ENCODE data around the gene SHROOM3. TPM values are rescaled to one million over a fixed set of nuclear protein-coding genes. Genes with fewer than 3 reads are reported as not detected.
"Not testable (repeated sequence)": the region's sequence is repeated elsewhere in the genome, so short reads cannot be mapped to it uniquely, and the experiment has no call there.

Gene SHROOM3
- total RNA-seq, 2 experiments from 2014 or later = not detected

- Mint-ChIP-seq H3K36me3 (ENCODE audit: low read depth) (no peaks in the 10 kb centered on the region), H3K4me3 (no peak overlapping the region), H3K4me1 (ENCODE audit: low read depth) (no peaks in the 10 kb centered on the region), H3K27ac (no peak overlapping the region), H3K27me3 (peaks cover 8% of the 10 kb centered on the region), H3K9me3 (no peaks in the 10 kb centered on the region)
- no peak for DNase-seq
- ATAC-seq (ENCODE audit: poor library complexity) = no peak
- Histone ChIP-seq H3K36me3 (ENCODE audit: insufficient read depth, low read length) (no peaks in the 10 kb centered on the region), H3K4me1 (ENCODE audit: insufficient read depth, low read length) (no peaks in the 10 kb centered on the region), H3K4me3 (ENCODE audit: low read length) (no peak overlapping the region), H3K27ac (ENCODE audit: low read depth in 1 of 2, low read length in 2 of 2) (no peak overlapping the region), H3K9me3 (ENCODE audit: control insufficient read depth in 1 of 2, insufficient read depth in 1 of 2, low read length in 2 of 2) (no peaks in the 10 kb centered on the region), H3K27me3 (ENCODE audit: control insufficient read depth in 1 of 2, insufficient read depth in 2 of 2, low read length in 2 of 2) (peaks cover 0 to 3% of the 10 kb centered on the region in 2 experiments)
- TF ChIP-seq CTCF (IDR thresholded peaks at IDR 0.05) = no peak
- intact Hi-C loops (cut with DNase I, micrococcal nuclease) = no loop called here
- ChIA-PET CTCF (no interaction called here), POLR2A (no interaction called here)
Measured at GRCh38 chr4:76453232-76453631, 18.2 kb downstream of the SHROOM3 start.

- H3K27ac ChIP-seq (ENCODE audit: low read depth in 1 of 2, low read length in 2 of 2); H3K27ac Mint-ChIP-seq; H3K27me3 ChIP-seq (ENCODE audit: control insufficient read depth in 1 of 2, insufficient read depth in 2 of 2, low read length in 2 of 2); H3K36me3 Mint-ChIP-seq (ENCODE audit: low read depth); H3K4me3 Mint-ChIP-seq; POLR2A ChIA-PET; H3K4me1 ChIP-seq (ENCODE audit: insufficient read depth, low read length); H3K9me3 Mint-ChIP-seq; DNase-seq; ATAC-seq (ENCODE audit: poor library complexity); intact Hi-C loops (cut with DNase I, micrococcal nuclease); H3K4me3 ChIP-seq (ENCODE audit: low read length); H3K9me3 ChIP-seq (ENCODE audit: control insufficient read depth in 1 of 2, insufficient read depth in 1 of 2, low read length in 2 of 2); CTCF ChIA-PET; H3K36me3 ChIP-seq (ENCODE audit: insufficient read depth, low read length); H3K27me3 Mint-ChIP-seq; H3K4me1 Mint-ChIP-seq (ENCODE audit: low read depth): not testable (repeated sequence)
Measured at GRCh38 chr4:76454073-76454472, 19.0 kb downstream of the SHROOM3 start.

- DNase-seq (no peak), ATAC-seq (ENCODE audit: poor library complexity) (no peak)
- Mint-ChIP-seq H3K9me3 (no peaks in the 10 kb centered on the region), H3K4me1 (ENCODE audit: low read depth) (no peaks in the 10 kb centered on the region), H3K27ac (no peak overlapping the region), H3K4me3 (no peak overlapping the region), H3K27me3 (peaks cover 13% of the 10 kb centered on the region), H3K36me3 (ENCODE audit: low read depth) (no peaks in the 10 kb centered on the region)
- Histone ChIP-seq H3K36me3 (ENCODE audit: insufficient read depth, low read length) (no peaks in the 10 kb centered on the region), H3K27me3 (ENCODE audit: control insufficient read depth in 1 of 2, insufficient read depth in 2 of 2, low read length in 2 of 2) (peaks cover 3 to 4% of the 10 kb centered on the region in 2 experiments), H3K4me3 (ENCODE audit: low read length) (no peak overlapping the region), H3K27ac (ENCODE audit: low read depth in 1 of 2, low read length in 2 of 2) (no peak overlapping the region), H3K4me1 (ENCODE audit: insufficient read depth, low read length) (no peaks in the 10 kb centered on the region), H3K9me3 (ENCODE audit: control insufficient read depth in 1 of 2, insufficient read depth in 1 of 2, low read length in 2 of 2) (peaks cover 0 to 4% of the 10 kb centered on the region in 2 experiments)
- no peak for TF ChIP-seq CTCF (IDR thresholded peaks at IDR 0.05)
- ChIA-PET POLR2A (no interaction called here), CTCF (no interaction called here)
- intact Hi-C loops (cut with DNase I, micrococcal nuclease) = no loop called here
Measured at GRCh38 chr4:76457885-76458284, 22.9 kb downstream of the SHROOM3 start.

- POLR2A ChIA-PET = no interaction called here
Measured at GRCh38 chr4:76458297-76458696, 23.3 kb downstream of the SHROOM3 start.

More at GRCh38 chr4:76458297-76458696, 23.3 kb downstream of the SHROOM3 start:
- ATAC-seq (ENCODE audit: poor library complexity) = no peak
- Histone ChIP-seq H3K9me3 (ENCODE audit: control insufficient read depth in 1 of 2, insufficient read depth in 1 of 2, low read length in 2 of 2) (peaks cover 0 to 4% of the 10 kb centered on the region in 2 experiments), H3K27me3 (ENCODE audit: control insufficient read depth in 1 of 2, insufficient read depth in 2 of 2, low read length in 2 of 2) (peaks cover under 1 to 4% of the 10 kb centered on the region in 2 experiments), H3K27ac (ENCODE audit: low read depth in 1 of 2, low read length in 2 of 2) (no peak overlapping the region), H3K4me3 (ENCODE audit: low read length) (no peak overlapping the region), H3K36me3 (ENCODE audit: insufficient read depth, low read length) (no peaks in the 10 kb centered on the region), H3K4me1 (ENCODE audit: insufficient read depth, low read length) (no peaks in the 10 kb centered on the region)
- Mint-ChIP-seq H3K27me3 (peaks cover 13% of the 10 kb centered on the region), H3K27ac (no peak overlapping the region), H3K36me3 (ENCODE audit: low read depth) (no peaks in the 10 kb centered on the region), H3K4me3 (no peak overlapping the region), H3K9me3 (peaks cover 4% of the 10 kb centered on the region), H3K4me1 (ENCODE audit: low read depth) (no peaks in the 10 kb centered on the region)
- DNase-seq = no peak
- intact Hi-C loops (cut with DNase I, micrococcal nuclease) = no loop called here
- no peak for TF ChIP-seq CTCF (IDR thresholded peaks at IDR 0.05)
- CTCF ChIA-PET = no interaction called here
